ENCODE results near the gene SDR42E1. TPM values are rescaled to one million over a fixed set of nuclear protein-coding genes. Genes with fewer than 3 reads are reported as not detected.

SDR42E1 gene
- total RNA-seq, 2 donors from 2014 or later: 5.5 to 7.2 TPM

GRCh38 chr16:82041542-82041941 lies 30.3 kb upstream of the SDR42E1 start:
- intact Hi-C loops (cut with DNase I): no loop called here
- WGBS: 87% methylated on average over 4 of the region's 4 CpGs
- H3K36me3 ChIP-seq: no peaks in the 10 kb centered on the region
- H3K27me3 ChIP-seq (replicated peaks; ENCODE audit: insufficient read depth): peaks cover 3% of the 10 kb centered on the region
- H3K4me1 ChIP-seq (replicated peaks): no peaks in the 10 kb centered on the region
- TF ChIP-seq POLR2AphosphoS5 (IDR thresholded peaks at IDR 0.05): no peak
- TF ChIP-seq CTCF (IDR thresholded peaks at IDR 0.05): no peak
- no peak for TF ChIP-seq POLR2A (IDR thresholded peaks at IDR 0.05)
- H3K27ac ChIP-seq: no peak overlapping the region
- no peak for DNase-seq (ENCODE audit: low spot score)
- no peaks in the 10 kb centered on the region for H3K9me3 ChIP-seq
- no peak overlapping the region for H3K4me3 ChIP-seq

- Histone ChIP-seq H3K4me3 (no peak overlapping the region), H3K27ac (no peak overlapping the region), H3K4me1 (replicated peaks) (no peaks in the 10 kb centered on the region), H3K9me3 (no peaks in the 10 kb centered on the region), H3K36me3 (no peaks in the 10 kb centered on the region), H3K27me3 (replicated peaks; ENCODE audit: insufficient read depth) (peaks cover 3% of the 10 kb centered on the region)
- TF ChIP-seq CTCF (IDR thresholded peaks at IDR 0.05) (no peak), POLR2A (IDR thresholded peaks at IDR 0.05) (no peak), POLR2AphosphoS5 (IDR thresholded peaks at IDR 0.05) (no peak)
- 35% methylated on average over 3 of the region's 3 CpGs for whole genome bisulfite sequencing
- intact Hi-C loops (cut with DNase I): no loop called here
- no peak for DNase-seq (ENCODE audit: low spot score)
Observed at GRCh38 chr16:82040296-82040695, 29.0 kb upstream of the SDR42E1 start.

- H3K36me3 ChIP-seq: no peaks in the 10 kb centered on the region
- H3K9me3 ChIP-seq: no peaks in the 10 kb centered on the region
- no peak overlapping the region for H3K4me3 ChIP-seq
- H3K27ac ChIP-seq: no peak overlapping the region
- 56% methylated on average over 2 of the region's 2 CpGs for WGBS
- H3K4me1 ChIP-seq (replicated peaks): no peaks in the 10 kb centered on the region
- intact Hi-C loops (cut with DNase I): no loop called here
- no peaks in the 10 kb centered on the region for H3K27me3 ChIP-seq (replicated peaks; ENCODE audit: insufficient read depth)
- no peak for DNase-seq (ENCODE audit: low spot score)
- TF ChIP-seq CTCF (IDR thresholded peaks at IDR 0.05) (no peak), POLR2AphosphoS5 (IDR thresholded peaks at IDR 0.05) (no peak)
Observed at GRCh38 chr16:82037666-82038065, 26.4 kb upstream of the SDR42E1 start.

GRCh38 chr16:82037251-82037650 lies 26.0 kb upstream of the SDR42E1 start:
- TF ChIP-seq CTCF (IDR thresholded peaks at IDR 0.05): no peak
- TF ChIP-seq POLR2AphosphoS5 (IDR thresholded peaks at IDR 0.05): no peak
- TF ChIP-seq POLR2A (IDR thresholded peaks at IDR 0.05): no peak
- H3K4me3 ChIP-seq: no peak overlapping the region

GRCh38 chr16:82034981-82035612 lies 23.8 kb upstream of the SDR42E1 start, which contains the start of gene HSD17B2:
Gene HSD17B2, plus strand, starts transcription at chr16:82035253. Its CDS starts 172 bp downstream, at chr16:82035425.
- Histone ChIP-seq H3K36me3 (no peaks in the 10 kb centered on the region), H3K9me3 (no peaks in the 10 kb centered on the region), H3K27me3 (replicated peaks; ENCODE audit: insufficient read depth) (no peaks in the 10 kb centered on the region), H3K4me1 (replicated peaks) (no peaks in the 10 kb centered on the region), H3K4me3 (no peak within 1 kb of the TSS), H3K27ac (no peak within 1 kb of the TSS)
- WGBS: 52% methylated on average over 6 of the region's 6 CpGs
- no peak for TF ChIP-seq CTCF (IDR thresholded peaks at IDR 0.05)
- TF ChIP-seq POLR2AphosphoS5 (IDR thresholded peaks at IDR 0.05): no peak
- no peak for TF ChIP-seq POLR2A (IDR thresholded peaks at IDR 0.05)
- no peak for DNase-seq (ENCODE audit: low spot score)
- intact Hi-C loops (cut with DNase I): loop anchor here (5.0 kb wide), 1 partner anchor 192 kb away; no protein-coding TSS in a partner anchor

More at GRCh38 chr16:82037251-82037650, 26.0 kb upstream of the SDR42E1 start:
- no peaks in the 10 kb centered on the region for H3K27me3 ChIP-seq (replicated peaks; ENCODE audit: insufficient read depth)
- 89% methylated on average over 4 of the region's 4 CpGs for WGBS
- H3K4me1 ChIP-seq (replicated peaks): no peaks in the 10 kb centered on the region
- H3K36me3 ChIP-seq: no peaks in the 10 kb centered on the region
- intact Hi-C loops (cut with DNase I): no loop called here
- no peaks in the 10 kb centered on the region for H3K9me3 ChIP-seq
- no peak for DNase-seq (ENCODE audit: low spot score)
- H3K27ac ChIP-seq: no peak overlapping the region
